BJ (cell line): ENCODE data around the gene MMP25. TPM values are rescaled to one million over a fixed set of nuclear protein-coding genes. Genes with fewer than 3 reads are reported as not detected.

ENCODE experiments used
- CTCF ChIA-PET: fragments of 350-600 bp; formaldehyde crosslinking; extraction: SDS; loops from one replicate; lab custom pipeline; 2021; ENCODE audit warnings: antibody characterized with exemption, inconsistent platforms; lab: Yijun Ruan, JAX
- POLR2A ChIA-PET: fragments of 300-600 bp; sonication (Branson Sonifier 250); formaldehyde crosslinking; extraction: SDS; loops from one replicate; lab custom pipeline; 2021; ENCODE audit warnings: antibody characterized with exemption; lab: Charles Lee
- DNase-seq: peaks from one replicate; pipeline ENCODE4 v3.0.0-alpha.2; 2011; ENCODE audit warnings: low read depth
- H3K27me3 ChIP-seq: 2 replicates; pipeline ENCODE4 v1.6.0; 2011; ENCODE audit warnings: low read length; ENCODE audit not compliant: control insufficient read depth, insufficient read depth
- H3K36me3 ChIP-seq: 2 replicates; pipeline ENCODE4 v1.5.1; 2011; ENCODE audit warnings: low read length; ENCODE audit not compliant: control insufficient read depth, insufficient read depth
- H3K4me3 ChIP-seq: 2 replicates; pipeline ENCODE4 v1.5.1; 2011; ENCODE audit warnings: low read depth, mild to moderate bottlenecking, control low read depth, low read length
- polyA plus RNA-seq: library from polyadenylated mRNA; depleted of rRNA; stranded (reverse); fragments of >200 nt; gene quantifications from 2 replicates; pipeline ENCODE4 v1.2.3, GENCODE V29; 2011
- TF ChIP-seq, protein P1 (sequence below): IDR thresholded peaks from 2 replicates; pipeline ENCODE4 v1.5.1; 2011; ENCODE audit warnings: low read depth, mild to moderate bottlenecking, control low read depth, inconsistent platforms, low read length, moderate library complexity; ENCODE audit not compliant: insufficient read depth

MMP25 gene
- polyA plus RNA-seq, 1 experiment, result 0.02 TPM

GRCh38 chr16:3086596-3087242 lies 40.4 kb downstream of the MMP25 start:
- Histone ChIP-seq H3K36me3 (no peaks in the 10 kb centered on the region), H3K27me3 (peaks cover 4% of the 10 kb centered on the region), H3K4me3 (no peak overlapping the region)
- ChIA-PET CTCF (interaction anchor here (0.6 to 1.7 kb wide), 4 partner anchors 10 to 175 kb away, joined by 3 to 8 read pairs (median 6); partner anchors contain the start of genes FLYWCH1 and ZSCAN10), POLR2A (no interaction called here)
- TF ChIP-seq, protein P1, sequence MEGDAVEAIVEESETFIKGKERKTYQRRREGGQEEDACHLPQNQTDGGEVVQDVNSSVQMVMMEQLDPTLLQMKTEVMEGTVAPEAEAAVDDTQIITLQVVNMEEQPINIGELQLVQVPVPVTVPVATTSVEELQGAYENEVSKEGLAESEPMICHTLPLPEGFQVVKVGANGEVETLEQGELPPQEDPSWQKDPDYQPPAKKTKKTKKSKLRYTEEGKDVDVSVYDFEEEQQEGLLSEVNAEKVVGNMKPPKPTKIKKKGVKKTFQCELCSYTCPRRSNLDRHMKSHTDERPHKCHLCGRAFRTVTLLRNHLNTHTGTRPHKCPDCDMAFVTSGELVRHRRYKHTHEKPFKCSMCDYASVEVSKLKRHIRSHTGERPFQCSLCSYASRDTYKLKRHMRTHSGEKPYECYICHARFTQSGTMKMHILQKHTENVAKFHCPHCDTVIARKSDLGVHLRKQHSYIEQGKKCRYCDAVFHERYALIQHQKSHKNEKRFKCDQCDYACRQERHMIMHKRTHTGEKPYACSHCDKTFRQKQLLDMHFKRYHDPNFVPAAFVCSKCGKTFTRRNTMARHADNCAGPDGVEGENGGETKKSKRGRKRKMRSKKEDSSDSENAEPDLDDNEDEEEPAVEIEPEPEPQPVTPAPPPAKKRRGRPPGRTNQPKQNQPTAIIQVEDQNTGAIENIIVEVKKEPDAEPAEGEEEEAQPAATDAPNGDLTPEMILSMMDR, result no peak
- DNase-seq, result no peak

GRCh38 chr16:3087243-3088235 lies 41.2 kb downstream of the MMP25 start:
- TF ChIP-seq, protein P1, result peak; percentile 25; the same call in 1 of the 2 replicates
- Histone ChIP-seq H3K36me3 (no peaks in the 10 kb centered on the region), H3K27me3 (peaks cover 8% of the 10 kb centered on the region), H3K4me3 (no peak overlapping the region)
- ChIA-PET CTCF (interaction anchor here (0.6 to 2.0 kb wide), 7 partner anchors 11 to 176 kb away, joined by 3 to 8 read pairs (median 6); partner anchors contain the start of genes FLYWCH1 and ZSCAN10), POLR2A (no interaction called here)
- DNase-seq, result no peak

DNA sequence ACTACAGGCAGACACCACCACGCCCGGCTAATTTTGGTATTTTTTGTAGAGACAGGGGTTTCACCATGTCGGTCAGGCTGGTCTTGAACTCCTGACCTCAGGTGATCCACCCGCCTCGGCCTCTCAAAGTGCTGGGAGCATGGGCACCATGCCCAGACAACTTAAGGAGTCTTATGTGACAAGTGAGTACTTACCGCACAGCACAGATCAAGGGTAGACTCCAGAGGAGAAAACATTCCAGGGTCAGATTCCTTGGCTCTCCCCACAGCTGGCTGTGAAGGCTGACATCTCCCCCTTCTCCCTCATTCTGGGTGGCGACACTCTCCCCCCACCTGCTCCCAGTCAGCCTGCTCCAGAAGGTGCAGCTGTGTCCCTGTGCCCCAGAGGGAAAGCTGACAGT lies 42.1 kb downstream of the MMP25 start:
- POLR2A ChIA-PET, result no interaction called here
- DNase-seq, result no peak
- H3K27me3 ChIP-seq, result peaks cover 10% of the 10 kb centered on the region

GRCh38 chr16:3088925-3089716 lies 42.8 kb downstream of the MMP25 start:
- H3K27me3 ChIP-seq, result peaks cover 10% of the 10 kb centered on the region
- no peak for DNase-seq
- H3K4me3 ChIP-seq, result no peak overlapping the region
- ChIA-PET CTCF (interaction anchor here (0.9 to 2.0 kb wide), 5 partner anchors 12 to 85 kb away, joined by 3 to 6 read pairs (median 3); no protein-coding TSS in a partner anchor), POLR2A (no interaction called here)
- TF ChIP-seq, protein P1, result no peak
- H3K36me3 ChIP-seq, result no peaks in the 10 kb centered on the region

More for the DNA sequence above, 42.1 kb downstream of the MMP25 start:
- TF ChIP-seq, protein P1, result no peak
- no peak overlapping the region for H3K4me3 ChIP-seq
- CTCF ChIA-PET, result interaction anchor here (0.9 to 2.0 kb wide), 6 partner anchors 10 to 85 kb away, joined by 3 to 7 read pairs (median 4); partner anchors contain the start of gene ZSCAN10
- H3K36me3 ChIP-seq, result no peaks in the 10 kb centered on the region
